ENCODE data around the gene GABARAPL1. TPM values are rescaled to one million over a fixed set of nuclear protein-coding genes. Genes with fewer than 3 reads are reported as not detected.
"Not testable (repeated sequence)": the region's sequence is repeated elsewhere in the genome, so short reads cannot be mapped to it uniquely, and the experiment has no call there.

The GABARAPL1 gene
- 10 to 100 TPM; 34.2 to 53.1 (median 45.0) TPM for polyA plus RNA-seq (ENCODE audit: insufficient read depth in 1 of 5, insufficient read length in 5 of 5, low replicate concordance in 1 of 5)
- long read RNA-seq, donor 1, transcript GABARAPL1-202 (3 exons, 855 nt), result minor isoform, 5 of 24 reads
- long read RNA-seq, donor 1, transcript GABARAPL1-201 (4 exons, 1,957 nt), result major isoform, 19 of 24 reads
- long read RNA-seq, donor 1, partial matches to known transcripts, result 0 of 24 reads
- long read RNA-seq, donor 1, other reads (novel, unspliced or antisense), result 0 of 24 reads
- long read RNA-seq, donor 2, transcript GABARAPL1-201 (4 exons, 1,957 nt), result major isoform, 10 of 11 reads
- long read RNA-seq, donor 2, partial matches to known transcripts, result 0 of 11 reads
- long read RNA-seq, donor 2, other reads (novel, unspliced or antisense), result 0 of 11 reads
- long read RNA-seq, donor 3, transcript GABARAPL1-201 (4 exons, 1,957 nt), result major isoform, 7 of 8 reads
- long read RNA-seq, donor 3, partial matches to known transcripts, result 0 of 8 reads
- long read RNA-seq, donor 3, other reads (novel, unspliced or antisense), result 0 of 8 reads
- long read RNA-seq, donor 4, transcript GABARAPL1-201 (4 exons, 1,957 nt), result major isoform, 14 of 16 reads
- long read RNA-seq, donor 4, partial matches to known transcripts, result 0 of 16 reads
- long read RNA-seq, donor 4, other reads (novel, unspliced or antisense), result 0 of 16 reads
- long read RNA-seq, donor 5, transcript GABARAPL1-201 (4 exons, 1,957 nt), result major isoform, 21 of 25 reads
- long read RNA-seq, donor 5, partial matches to known transcripts, result 0 of 25 reads
- long read RNA-seq, donor 5, other reads (novel, unspliced or antisense), result 0 of 25 reads
- long read RNA-seq, donor 6, transcript GABARAPL1-201 (4 exons, 1,957 nt), result major isoform, 15 of 44 reads
- long read RNA-seq, donor 6, partial matches to known transcripts, result 25 of 44 reads
- long read RNA-seq, donor 6, other reads (novel, unspliced or antisense), result 0 of 44 reads
- long read RNA-seq, donor 7, transcript GABARAPL1-201 (4 exons, 1,957 nt), result major isoform, 8 of 9 reads
- long read RNA-seq, donor 7, partial matches to known transcripts, result 0 of 9 reads
- long read RNA-seq, donor 7, other reads (novel, unspliced or antisense), result 0 of 9 reads
- long read RNA-seq, donor 8, transcript GABARAPL1-201 (4 exons, 1,957 nt), result major isoform, 12 of 13 reads
- long read RNA-seq, donor 8, partial matches to known transcripts, result 0 of 13 reads
- long read RNA-seq, donor 8, other reads (novel, unspliced or antisense), result 0 of 13 reads

- peak; percentile 87 to 89 for DNase-seq
Measured at GRCh38 chr12:10212739-10213131, at the start of gene GABARAPL1. Gene GABARAPL1 (plus strand): TSS chr12:10212877. CDS start chr12:10213130, 253 bp downstream.

DNA sequence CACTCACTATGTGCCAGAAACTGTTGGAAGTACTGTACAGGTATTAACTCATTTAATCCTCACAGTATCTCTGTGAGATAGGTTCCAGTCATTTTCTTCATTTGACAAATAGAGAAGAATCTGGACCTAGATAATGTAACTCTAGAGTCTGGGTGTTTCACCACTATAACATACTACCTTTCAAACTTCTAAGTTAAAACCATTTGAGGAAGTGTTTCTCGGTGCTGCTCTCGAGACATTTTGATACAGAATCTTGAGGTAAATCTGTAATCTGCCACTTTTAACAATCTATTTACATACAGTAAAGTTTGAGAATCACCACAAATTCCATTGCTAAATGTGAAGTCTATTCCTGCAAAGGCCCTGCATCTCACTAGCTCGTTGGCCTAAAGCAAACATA is 49.6 kb upstream of the GABARAPL1 start:
- DNase-seq, result no peak

DNA sequence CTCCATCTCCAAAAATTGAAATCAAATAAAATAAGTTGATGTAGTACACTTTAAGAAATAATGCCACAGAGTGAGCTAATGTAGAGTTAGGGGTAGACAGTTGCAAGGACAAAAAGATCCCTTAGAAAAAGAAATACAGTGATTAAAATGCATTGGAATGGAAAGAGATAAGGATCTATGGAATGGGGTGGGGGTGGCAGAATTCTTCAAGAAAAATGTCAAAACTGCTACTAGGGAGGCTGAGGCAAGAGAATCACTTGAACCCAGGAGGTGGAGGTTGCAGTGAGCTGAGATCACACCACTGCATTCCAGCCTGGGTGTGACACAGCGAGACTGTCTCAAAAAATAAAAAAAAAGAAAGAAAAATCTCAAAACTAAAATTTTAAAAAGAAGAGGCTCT is 47.3 kb upstream of the GABARAPL1 start:
- no peak for DNase-seq

DNA sequence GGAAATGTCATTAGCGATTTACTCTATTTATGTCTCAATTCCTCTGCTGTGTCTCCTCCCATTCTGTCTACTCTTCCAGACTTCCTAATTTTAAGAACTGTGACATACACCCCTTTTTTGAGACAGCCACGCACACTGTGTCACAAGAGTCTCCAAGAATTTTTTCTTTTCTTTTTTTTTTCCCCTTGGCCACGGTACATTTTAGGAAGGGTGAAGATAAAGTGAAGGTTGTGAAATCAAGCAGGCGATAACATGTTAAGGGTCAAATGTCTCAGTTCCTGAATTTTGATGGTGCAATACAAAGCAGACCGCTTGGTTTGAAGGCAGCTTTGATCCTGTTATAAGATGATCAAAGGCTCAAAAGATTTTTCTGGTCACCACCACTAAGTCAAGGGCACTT is 45.1 kb upstream of the GABARAPL1 start:
- DNase-seq, result no peak

DNA sequence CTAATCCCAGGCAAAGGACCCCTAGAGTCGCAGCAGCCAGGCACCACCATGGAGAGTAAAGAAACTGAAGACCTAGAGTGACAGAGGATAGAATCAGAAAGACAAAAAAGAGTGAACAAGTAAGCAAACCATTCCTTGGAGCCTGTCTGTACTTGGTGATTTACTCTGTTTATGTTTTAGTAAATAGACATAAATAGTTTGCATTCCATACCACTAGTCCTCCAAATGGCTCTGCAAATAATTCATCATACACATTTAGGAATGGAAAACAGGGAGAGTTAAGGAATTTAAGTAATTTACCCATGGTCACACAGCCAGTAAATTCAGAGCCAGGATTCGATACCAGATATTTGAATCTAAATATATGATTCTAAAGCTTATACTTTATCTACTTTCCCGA is 43.6 kb upstream of the GABARAPL1 start:
- no peak for DNase-seq

DNA sequence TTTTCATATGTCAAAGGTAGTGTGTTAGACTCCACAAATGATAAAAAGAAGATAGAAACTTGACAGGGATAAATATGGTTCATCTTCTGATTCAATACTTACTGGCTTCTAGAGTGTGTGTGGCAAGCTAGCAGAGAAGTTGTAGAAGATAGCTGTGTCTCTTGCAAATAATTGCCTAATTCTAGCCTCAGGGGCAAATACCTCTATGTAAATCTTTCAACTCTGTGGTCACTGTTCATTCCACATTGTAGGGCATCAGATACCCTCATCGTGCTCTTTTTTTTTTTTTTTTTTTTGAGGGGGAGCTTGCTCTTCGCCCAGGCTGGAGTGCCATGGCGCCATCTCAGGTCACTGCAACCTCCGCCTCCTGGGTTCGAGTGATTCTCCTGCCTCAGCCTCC is 42.5 kb upstream of the GABARAPL1 start:
- DNase-seq, result no peak

DNA sequence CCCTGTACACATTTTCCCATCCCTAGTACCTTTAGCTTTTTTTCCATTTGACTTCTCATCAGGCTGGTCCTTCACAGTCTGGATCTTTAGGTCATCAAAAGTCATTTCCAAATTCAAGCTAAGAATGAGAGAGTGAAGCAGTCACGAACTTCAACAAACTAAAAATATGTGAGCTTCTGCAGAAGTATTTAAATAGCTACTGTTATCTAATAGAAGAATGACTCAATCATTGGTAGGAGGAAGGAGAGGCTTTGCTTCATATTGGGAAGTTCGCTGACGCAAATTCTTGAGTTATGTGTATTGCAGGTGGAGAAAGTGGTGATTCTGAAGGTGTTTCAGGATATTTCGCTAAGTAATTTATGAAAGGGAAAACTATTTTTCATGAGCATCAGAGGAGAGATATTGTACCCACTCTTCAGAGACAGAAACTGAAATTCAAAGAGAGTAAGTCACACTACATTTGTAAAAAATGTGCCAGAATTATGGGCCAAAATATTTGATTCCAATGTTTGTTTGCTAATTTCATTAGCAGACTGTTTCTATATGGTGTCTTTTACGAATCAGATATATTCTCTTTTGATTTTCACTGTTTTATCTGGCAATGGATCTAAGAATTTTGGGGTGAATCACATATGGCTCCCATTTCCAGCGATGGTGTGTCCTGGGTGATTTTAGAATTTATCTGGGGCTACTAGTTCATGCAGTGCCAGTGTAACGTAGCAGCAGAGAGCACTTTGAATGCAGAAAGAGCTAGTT is 40.5 kb upstream of the GABARAPL1 start, which contains the start of gene OLR1:
OLR1 (minus strand) TSS at position 160 of the 756 bp plus-strand sequence; CDS start at position 105, 55 bp downstream.
- DNase-seq, result no peak

DNA sequence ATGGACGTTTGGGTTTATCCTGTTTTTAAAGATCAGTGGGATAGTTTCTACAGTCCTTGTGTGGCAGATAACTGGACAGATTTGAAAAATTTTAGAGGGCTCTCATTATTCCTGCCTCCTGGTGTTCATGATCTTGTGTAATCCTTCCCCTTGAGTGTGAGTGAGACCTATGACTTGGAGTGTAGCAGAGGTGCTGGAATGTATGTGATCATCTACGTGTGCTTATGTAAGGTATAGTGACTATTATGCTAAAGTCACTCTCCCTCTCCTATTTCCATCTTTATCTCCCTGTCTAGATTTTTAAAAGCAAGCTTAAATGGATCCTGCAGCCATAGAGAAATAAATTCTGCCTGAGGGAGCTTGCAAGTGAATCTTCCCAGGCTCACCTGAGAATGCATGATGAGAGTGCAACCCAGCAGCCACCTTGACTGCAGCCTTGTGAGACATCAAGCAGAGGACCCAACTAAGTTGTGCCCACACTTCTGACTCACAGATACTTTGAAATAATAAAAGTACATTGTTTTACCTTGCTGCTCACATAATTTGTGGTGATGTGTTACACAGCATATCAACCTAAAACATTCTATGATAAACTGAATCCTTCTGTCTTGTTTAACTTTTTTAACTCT is 37.6 kb upstream of the GABARAPL1 start:
- DNase-seq, result no peak

DNA sequence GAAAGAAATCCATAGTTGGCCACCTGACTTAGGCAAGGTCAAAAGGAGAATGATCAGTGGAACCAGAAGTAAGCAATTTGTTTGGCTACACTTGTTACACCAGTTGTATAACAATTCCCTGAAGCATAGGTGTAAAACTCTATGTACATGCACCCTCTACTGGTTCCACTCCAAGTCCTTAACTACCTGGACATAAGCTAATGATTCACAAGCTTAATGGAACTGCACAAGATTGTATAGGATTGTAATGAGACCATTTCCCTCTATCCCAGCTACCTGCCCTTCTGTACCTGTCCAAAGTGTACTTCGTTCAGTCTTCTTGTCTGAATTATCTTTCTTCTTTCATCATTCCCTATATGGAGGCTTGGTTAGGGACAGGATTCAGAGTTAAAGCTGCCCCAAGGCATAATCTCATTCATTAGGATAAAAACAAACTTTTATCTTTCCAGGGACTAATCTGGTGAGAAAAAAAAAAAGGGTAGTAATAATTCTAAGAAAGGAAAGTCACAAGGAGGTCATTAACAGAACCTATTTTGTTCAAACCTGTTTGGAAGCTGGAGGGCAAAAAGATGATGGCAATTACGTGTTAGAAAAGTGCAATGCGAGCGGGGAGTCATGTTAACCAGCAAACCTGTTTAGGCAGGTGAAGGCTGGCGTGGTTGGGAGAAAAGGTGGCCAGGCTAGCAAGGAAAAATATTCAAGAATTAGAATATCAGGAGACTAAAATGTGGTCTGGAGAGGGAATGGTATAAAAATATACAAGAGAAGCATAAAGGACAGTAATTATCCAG is 36.6 kb upstream of the GABARAPL1 start:
- no peak for DNase-seq

GRCh38 chr12:10178821-10179220 is 33.9 kb upstream of the GABARAPL1 start, which contains the start of gene TMEM52B:
Gene TMEM52B (plus strand): TSS chr12:10179032. CDS start chr12:10179575, 543 bp downstream.
- DNase-seq, result no peak

- DNase-seq, result no peak
Measured at GRCh38 chr12:10179776-10180181, 32.9 kb upstream of the GABARAPL1 start.

GRCh38 chr12:10182354-10183049 is 30.2 kb upstream of the GABARAPL1 start:
- DNase-seq, result no peak

GRCh38 chr12:10184261-10184843 is 28.3 kb upstream of the GABARAPL1 start:
- DNase-seq, result peak; percentile 27 to 42

- no peak for DNase-seq
Measured at GRCh38 chr12:10186299-10186698, 26.4 kb upstream of the GABARAPL1 start.

DNA sequence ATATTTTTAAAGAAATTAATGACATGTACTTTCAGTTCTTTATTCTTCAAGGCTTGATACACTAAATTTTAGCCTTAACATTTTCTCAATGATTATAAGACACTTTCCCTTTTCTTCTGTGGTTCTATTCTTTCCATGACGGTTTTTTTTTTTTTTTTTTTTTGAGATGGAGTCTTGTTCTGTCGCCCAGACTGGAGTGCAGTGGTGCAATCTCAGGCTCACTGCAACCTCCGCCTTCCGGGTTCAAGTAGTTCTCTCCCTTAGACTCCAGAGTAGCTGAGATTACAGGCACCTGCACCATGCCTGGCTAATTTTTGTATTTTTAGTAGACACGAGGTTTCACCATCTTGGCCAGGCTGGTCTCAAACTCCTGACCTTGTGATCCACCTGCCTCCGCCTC is 25.7 kb upstream of the GABARAPL1 start:
- not testable (repeated sequence) for DNase-seq

GRCh38 chr12:10189653-10190052 is 23.0 kb upstream of the GABARAPL1 start:
- no peak for DNase-seq

DNA sequence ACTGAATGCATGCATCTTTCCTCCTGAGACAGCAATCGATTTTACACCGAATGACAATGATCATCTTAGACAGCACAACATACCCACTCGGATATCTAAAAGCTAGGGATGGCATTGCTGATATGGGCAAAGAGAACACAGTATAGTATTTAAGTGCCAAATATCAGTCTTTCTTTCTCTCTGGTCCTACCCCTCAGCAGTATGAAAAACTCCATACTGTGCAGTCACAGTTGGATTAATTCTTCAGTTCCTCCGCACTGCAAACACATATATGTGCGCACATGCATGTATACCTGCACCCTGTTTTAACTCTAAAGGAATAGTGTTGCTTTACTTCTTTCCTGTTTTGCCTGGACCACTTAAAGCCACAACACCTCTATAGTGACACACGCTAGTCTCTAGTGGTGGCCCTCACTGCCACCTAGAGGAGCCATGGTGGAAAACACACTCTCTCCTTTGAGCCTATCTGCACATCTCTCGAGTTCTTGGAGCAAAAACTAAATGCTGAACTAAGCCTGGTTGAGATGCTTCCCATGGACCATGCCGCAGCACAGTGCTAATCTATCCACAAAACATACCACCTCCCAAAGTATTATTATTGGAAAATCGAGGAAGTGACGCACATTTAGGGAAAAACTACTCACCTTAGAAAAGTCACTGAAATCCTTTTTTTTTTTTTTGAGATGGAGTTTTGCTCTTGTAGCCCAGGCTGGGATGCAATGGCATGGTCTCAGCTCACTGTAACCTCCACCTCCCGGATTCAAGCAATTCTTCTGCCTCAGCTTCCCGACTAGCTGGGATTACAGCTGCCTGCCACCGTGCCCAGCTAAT is 21.9 kb upstream of the GABARAPL1 start:
- DNase-seq, result peak in 1 of 2 donors; percentile 50

DNA sequence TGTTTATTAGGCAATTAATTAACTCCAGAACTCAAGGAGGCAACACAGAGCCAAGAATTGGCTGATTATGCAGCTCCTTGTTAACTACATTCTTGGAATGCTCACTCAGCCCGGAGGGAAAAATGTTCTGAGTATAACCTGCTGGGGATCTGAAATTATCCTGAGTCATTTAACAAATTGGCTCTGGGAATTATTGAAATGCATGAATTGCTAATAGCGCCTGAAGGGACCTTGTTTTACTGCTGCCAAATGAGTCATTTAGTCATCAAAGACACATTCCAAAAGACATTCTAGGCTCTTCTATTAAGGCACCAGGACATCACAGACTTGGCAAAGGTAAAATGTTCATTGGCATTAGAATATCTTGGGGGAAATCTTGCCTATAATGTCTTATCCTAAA is 20.8 kb upstream of the GABARAPL1 start:
- DNase-seq, result no peak
